Liver (tissue), 9 donors: ENCODE data around the gene CD63. TPM values are rescaled to one million over a fixed set of nuclear protein-coding genes. Genes with fewer than 3 reads are reported as not detected.

Source experiments
- DNase-seq: peaks from one replicate; pipeline ENCODE4 v3.0.0-alpha.2; 2017; ENCODE audit warnings: low spot score
- H3K27ac ChIP-seq, 2 donors: one replicate each; pipeline ENCODE4 v1.7.0; 2013; ENCODE audit warnings: inconsistent platforms in 2 of 2, low read length in 2 of 2, control low read depth in 1 of 2, low read depth in 1 of 2, mild to moderate bottlenecking in 1 of 2
- H3K27me3 ChIP-seq, 4 donors: one replicate each; pipeline versions ENCODE4 v1.6.1 to v1.7.0; 2013; ENCODE audit warnings: low read length in 3 of 4, inconsistent platforms in 1 of 4, mild to moderate bottlenecking in 1 of 4, moderate library complexity in 1 of 4; ENCODE audit not compliant: control insufficient read depth in 4 of 4, insufficient read depth in 4 of 4
- H3K36me3 ChIP-seq, 4 donors: one replicate each; pipeline versions ENCODE4 v1.6.1 to v1.7.0; 2013; ENCODE audit warnings: low read length in 3 of 4, mild to moderate bottlenecking in 3 of 4, low read depth in 1 of 4, moderate library complexity in 1 of 4; ENCODE audit not compliant: control insufficient read depth in 4 of 4, insufficient read depth in 3 of 4
- H3K4me1 ChIP-seq, 4 donors: one replicate each; pipeline versions ENCODE4 v1.6.1 to v1.7.0; 2013; ENCODE audit warnings: low read length in 3 of 4, mild to moderate bottlenecking in 3 of 4, moderate library complexity in 1 of 4; ENCODE audit not compliant: control insufficient read depth in 4 of 4, insufficient read depth in 4 of 4
- H3K4me3 ChIP-seq, 3 donors: one replicate each; pipeline versions ENCODE4 v1.6.1 to v1.7.0; 2013; ENCODE audit warnings: low read length in 3 of 3, control low read depth in 1 of 3, low read depth in 1 of 3, mild to moderate bottlenecking in 1 of 3
- H3K9ac ChIP-seq, 2 donors: one replicate each; pipeline ENCODE4 v1.7.0; 2013; ENCODE audit warnings: low read length in 2 of 2, mild to moderate bottlenecking in 2 of 2, moderate library complexity in 2 of 2, control low read depth in 1 of 2, low read depth in 1 of 2
- H3K9me3 ChIP-seq, 4 donors: one replicate each; pipeline versions ENCODE4 v1.6.1 to v1.7.0; 2013; ENCODE audit warnings: low read length in 3 of 4; ENCODE audit not compliant: control insufficient read depth in 4 of 4
- CTCF ChIP-seq: fragments of 150-350 bp; IDR thresholded peaks from 2 replicates; pipeline ENCODE4 v1.5.1; 2017; ENCODE audit warnings: improper control_type of control experiment, low read depth, low read length; ENCODE audit not compliant: missing input control
- EGR1 ChIP-seq, 2 donors: IDR thresholded peaks; 2 replicates each; pipeline ENCODE4 v1.6.1; 2016 to 2018; ENCODE audit warnings: antibody characterized with exemption in 2 of 2, low read depth in 2 of 2
- FOXA1 ChIP-seq: IDR thresholded peaks from 2 replicates; pipeline ENCODE4 v1.6.1; 2016; ENCODE audit warnings: antibody characterized with exemption
- FOXA2 ChIP-seq: IDR thresholded peaks from 2 replicates; pipeline ENCODE4 v1.6.1; 2016; ENCODE audit warnings: antibody characterized with exemption
- GABPA ChIP-seq, 2 donors: IDR thresholded peaks in 1 of 2; conservative IDR thresholded peaks in 1 of 2; 2 replicates each; pipeline ENCODE4 v1.6.1; 2016; ENCODE audit warnings: antibody characterized with exemption in 2 of 2, mild to moderate bottlenecking in 1 of 2, moderate library complexity in 1 of 2
- HNF4A ChIP-seq, 2 donors: conservative IDR thresholded peaks; 2 replicates each; pipeline ENCODE4 v1.6.1; 2016; ENCODE audit warnings: antibody characterized with exemption in 2 of 2, mild to moderate bottlenecking in 2 of 2
- HNF4G ChIP-seq: IDR thresholded peaks from 2 replicates; pipeline ENCODE4 v1.6.1; 2016; ENCODE audit warnings: antibody characterized with exemption
- JUND ChIP-seq, 2 donors: IDR thresholded peaks; 2 replicates each; pipeline ENCODE4 v1.6.1; 2016; ENCODE audit warnings: antibody characterized with exemption in 2 of 2
- NR2F2 ChIP-seq: IDR thresholded peaks from 2 replicates; pipeline ENCODE4 v1.6.1; 2016; ENCODE audit warnings: antibody characterized with exemption
- RAD21 ChIP-seq, 2 donors: IDR thresholded peaks; 2 replicates each; pipeline ENCODE4 v1.6.1; 2016; ENCODE audit warnings: antibody characterized with exemption in 2 of 2, mild to moderate bottlenecking in 2 of 2
- REST ChIP-seq: IDR thresholded peaks from 2 replicates; pipeline ENCODE4 v1.6.1; 2016; ENCODE audit warnings: antibody characterized with exemption, mild to moderate bottlenecking
- RXRA ChIP-seq, 2 donors: IDR thresholded peaks; 2 replicates each; pipeline ENCODE4 v1.6.1; 2017 to 2018; ENCODE audit warnings: antibody characterized with exemption in 2 of 2, mild to moderate bottlenecking in 1 of 2
- SP1 ChIP-seq: IDR thresholded peaks from 2 replicates; pipeline ENCODE4 v1.6.1; 2018; ENCODE audit warnings: antibody characterized with exemption, mild to moderate bottlenecking
- TAF1 ChIP-seq: conservative IDR thresholded peaks from 2 replicates; pipeline ENCODE4 v1.6.1; 2016; ENCODE audit warnings: antibody characterized with exemption, mild to moderate bottlenecking
- YY1 ChIP-seq: IDR thresholded peaks from 2 replicates; pipeline ENCODE4 v1.6.1; 2016; ENCODE audit warnings: antibody characterized with exemption, mild to moderate bottlenecking
- WGBS: extraction: QIAGEN DNeasy Blood & Tissue Kit; methylation state at CpG from one replicate; pipeline ENCODE4 v1.1.7; 2013; 5-methylcytosine and 5-hydroxymethylcytosine counted together
- polyA plus RNA-seq, 2 donors: library from polyadenylated mRNA; stranded (reverse) in 1 of 2; unstranded in 1 of 2; fragments of 200-250 nt in 1 of 2; fragments of >200 nt in 1 of 2; fragmentation: Nextera tagmentation in 1 of 2; extraction: Ambion mirVana in 1 of 2; gene quantifications; one replicate each; pipeline versions ENCODE4 v1.2.1 to v1.2.3, GENCODE V29; 2013 to 2015
- total RNA-seq, 2 donors: library from RNA; depleted of rRNA; stranded (reverse); fragments of >200 nt; gene quantifications; one replicate each; pipeline ENCODE4 v1.2.3, GENCODE V29; 2014
- TF ChIP-seq, protein P1 (sequence below): IDR thresholded peaks from 2 replicates; pipeline ENCODE4 v1.6.1; 2016; ENCODE audit warnings: antibody characterized with exemption
- TF ChIP-seq, protein P2 (sequence below): IDR thresholded peaks from 2 replicates; pipeline ENCODE4 v1.6.1; 2016; ENCODE audit warnings: antibody characterized with exemption
- donor health status: healthy.
- donor health status: healthy.
- donor health status: healthy.
- donor health status: healthy.
- donor health status: healthy.

The CD63 gene
- total and polyA plus RNA-seq, 4 donors, result 185 to 373 (median 338) TPM

- H3K4me3 ChIP-seq, result no peak overlapping the region
- no peaks in the 10 kb centered on the region for H3K36me3 ChIP-seq
- WGBS, result 97% methylated on average over 12 of the region's 12 CpGs
- H3K9me3 ChIP-seq, result no peaks in the 10 kb centered on the region
- H3K4me1 ChIP-seq, result no peaks in the 10 kb centered on the region
- no peak overlapping the region for H3K27ac ChIP-seq
- TF ChIP-seq, protein P1, sequence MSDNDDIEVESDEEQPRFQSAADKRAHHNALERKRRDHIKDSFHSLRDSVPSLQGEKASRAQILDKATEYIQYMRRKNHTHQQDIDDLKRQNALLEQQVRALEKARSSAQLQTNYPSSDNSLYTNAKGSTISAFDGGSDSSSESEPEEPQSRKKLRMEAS, result no peak
- TF ChIP-seq JUND (IDR thresholded peaks at IDR 0.05) (no peak), HNF4G (no peak), REST (no peak), SP1 (no peak), HNF4A (conservative IDR thresholded peaks at IDR 0.05) (no peak), NR2F2 (no peak), TAF1 (no peak), RXRA (IDR thresholded peaks at IDR 0.05) (no peak), CTCF (no peak), EGR1 (IDR thresholded peaks at IDR 0.05; ENCODE audit: low read depth in 2 of 2) (no peak), YY1 (no peak), FOXA1 (no peak), FOXA2 (no peak), RAD21 (IDR thresholded peaks at IDR 0.05) (no peak), GABPA (IDR thresholded peaks at IDR 0.05 in 1 of 2, conservative IDR thresholded peaks at IDR 0.05 in 1 of 2) (no peak)
- TF ChIP-seq, protein P2, sequence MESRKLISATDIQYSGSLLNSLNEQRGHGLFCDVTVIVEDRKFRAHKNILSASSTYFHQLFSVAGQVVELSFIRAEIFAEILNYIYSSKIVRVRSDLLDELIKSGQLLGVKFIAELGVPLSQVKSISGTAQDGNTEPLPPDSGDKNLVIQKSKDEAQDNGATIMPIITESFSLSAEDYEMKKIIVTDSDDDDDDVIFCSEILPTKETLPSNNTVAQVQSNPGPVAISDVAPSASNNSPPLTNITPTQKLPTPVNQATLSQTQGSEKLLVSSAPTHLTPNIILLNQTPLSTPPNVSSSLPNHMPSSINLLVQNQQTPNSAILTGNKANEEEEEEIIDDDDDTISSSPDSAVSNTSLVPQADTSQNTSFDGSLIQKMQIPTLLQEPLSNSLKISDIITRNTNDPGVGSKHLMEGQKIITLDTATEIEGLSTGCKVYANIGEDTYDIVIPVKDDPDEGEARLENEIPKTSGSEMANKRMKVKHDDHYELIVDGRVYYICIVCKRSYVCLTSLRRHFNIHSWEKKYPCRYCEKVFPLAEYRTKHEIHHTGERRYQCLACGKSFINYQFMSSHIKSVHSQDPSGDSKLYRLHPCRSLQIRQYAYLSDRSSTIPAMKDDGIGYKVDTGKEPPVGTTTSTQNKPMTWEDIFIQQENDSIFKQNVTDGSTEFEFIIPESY, result no peak
- no peak for DNase-seq
- no peaks in the 10 kb centered on the region for H3K27me3 ChIP-seq
- H3K9ac ChIP-seq, result no peak overlapping the region
These were observed 36.0 kb downstream of the CD63 start for GRCh38 chr12:55692631-55693322.
